ENCODE results near the gene PALM2AKAP2.

DNA sequence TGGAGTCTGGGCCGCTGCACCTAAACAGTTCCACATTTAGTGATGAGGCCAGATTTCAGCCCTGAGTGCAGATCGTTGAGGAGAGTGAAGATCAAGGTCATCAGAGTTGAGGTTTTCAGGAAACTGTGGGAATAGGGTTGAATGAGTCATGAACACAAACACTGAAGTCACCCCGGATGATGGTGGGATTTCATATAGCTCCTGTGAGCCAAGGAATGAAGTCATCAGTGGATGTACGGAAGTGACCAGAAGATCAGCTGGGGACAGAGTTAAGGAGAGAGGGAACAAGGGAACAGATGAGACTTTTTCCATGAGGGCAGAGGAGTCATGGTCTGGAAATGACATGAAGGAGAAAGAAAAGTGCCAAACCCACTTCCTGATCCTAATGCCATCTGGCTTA is 36.5 kb downstream of the PALM2AKAP2 start:
- TF ChIP-seq FOS (IDR thresholded peaks at IDR 0.05; ENCODE audit: borderline replicate concordance, extremely low read depth, insufficient read length) = no peak
- no peak for TF ChIP-seq HDAC2 (IDR thresholded peaks at IDR 0.05)
- no peak for TF ChIP-seq ZNF274 (IDR thresholded peaks at IDR 0.05; ENCODE audit: insufficient read depth, insufficient read length)
- TF ChIP-seq DPF2 (IDR thresholded peaks at IDR 0.05) = no peak
